ENCODE data around the gene ECM1. TPM values are rescaled to one million over a fixed set of nuclear protein-coding genes. Genes with fewer than 3 reads are reported as not detected.
A peak's percentile ranks its signal among the peaks of the same experiment; 100 is the strongest.

ECM1 gene
- under 1 TPM; 0.74 to 0.81 TPM for total RNA-seq

DNA sequence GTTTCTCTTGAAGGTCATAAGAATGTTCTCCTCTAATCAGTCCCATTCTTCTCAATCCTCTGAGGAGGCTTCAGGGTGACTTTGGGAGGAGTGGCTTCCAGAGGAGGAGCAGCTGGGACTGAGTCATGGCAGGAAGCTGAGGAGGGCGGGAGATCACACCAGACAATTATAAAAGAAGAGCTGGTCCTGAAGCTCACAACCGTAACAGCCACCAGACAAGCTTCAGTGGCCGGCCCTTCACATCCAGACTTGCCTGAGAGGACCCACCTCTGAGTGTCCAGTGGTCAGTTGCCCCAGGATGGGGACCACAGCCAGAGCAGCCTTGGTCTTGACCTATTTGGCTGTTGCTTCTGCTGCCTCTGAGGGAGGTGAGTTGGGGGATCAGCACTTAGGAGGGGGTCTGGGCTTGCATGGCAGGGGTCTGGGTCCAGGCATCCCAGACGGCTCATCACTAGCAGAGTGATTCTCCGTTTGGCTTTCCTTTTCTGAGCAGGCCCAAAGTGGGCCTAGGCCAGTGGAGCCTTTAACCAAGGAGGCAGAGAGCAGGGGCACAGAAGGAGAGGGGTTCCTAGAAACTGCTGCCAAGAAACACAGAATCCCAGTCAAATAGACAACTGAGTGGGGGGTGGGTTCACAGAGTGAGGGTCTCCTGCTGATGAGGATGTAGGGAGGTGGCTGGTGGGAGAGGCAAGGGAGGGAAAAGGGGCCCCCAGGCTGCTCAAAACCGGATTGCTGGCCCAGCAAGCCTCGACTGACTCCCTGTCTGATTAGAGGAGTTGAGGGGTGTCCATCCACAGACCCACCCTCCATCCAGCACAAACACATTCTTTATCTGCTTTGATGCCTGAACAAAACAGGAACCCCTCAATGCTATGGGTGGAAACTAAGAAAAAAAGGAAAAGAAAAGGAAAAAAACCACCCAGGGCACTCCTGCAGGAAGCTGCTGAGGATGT lies at the start of gene ECM1:
ECM1 (plus strand) TSS at position 198 of the 953 bp plus-strand sequence; CDS start at position 299, 101 bp downstream.
- Mint-ChIP-seq H3K4me3 (no peak within 1 kb of the TSS), H3K36me3 (ENCODE audit: low read depth) (peaks cover 27% of the 10 kb centered on the region), H3K9me3 (no peaks in the 10 kb centered on the region), H3K4me1 (ENCODE audit: low read depth) (peaks cover 3% of the 10 kb centered on the region), H3K27me3 (no peaks in the 10 kb centered on the region), H3K27ac (no peak within 1 kb of the TSS)
- ChIA-PET POLR2A (no interaction called here), CTCF (no interaction called here)
- intact Hi-C loops (cut with micrococcal nuclease) = no loop called here
- TF ChIP-seq, protein P1, sequence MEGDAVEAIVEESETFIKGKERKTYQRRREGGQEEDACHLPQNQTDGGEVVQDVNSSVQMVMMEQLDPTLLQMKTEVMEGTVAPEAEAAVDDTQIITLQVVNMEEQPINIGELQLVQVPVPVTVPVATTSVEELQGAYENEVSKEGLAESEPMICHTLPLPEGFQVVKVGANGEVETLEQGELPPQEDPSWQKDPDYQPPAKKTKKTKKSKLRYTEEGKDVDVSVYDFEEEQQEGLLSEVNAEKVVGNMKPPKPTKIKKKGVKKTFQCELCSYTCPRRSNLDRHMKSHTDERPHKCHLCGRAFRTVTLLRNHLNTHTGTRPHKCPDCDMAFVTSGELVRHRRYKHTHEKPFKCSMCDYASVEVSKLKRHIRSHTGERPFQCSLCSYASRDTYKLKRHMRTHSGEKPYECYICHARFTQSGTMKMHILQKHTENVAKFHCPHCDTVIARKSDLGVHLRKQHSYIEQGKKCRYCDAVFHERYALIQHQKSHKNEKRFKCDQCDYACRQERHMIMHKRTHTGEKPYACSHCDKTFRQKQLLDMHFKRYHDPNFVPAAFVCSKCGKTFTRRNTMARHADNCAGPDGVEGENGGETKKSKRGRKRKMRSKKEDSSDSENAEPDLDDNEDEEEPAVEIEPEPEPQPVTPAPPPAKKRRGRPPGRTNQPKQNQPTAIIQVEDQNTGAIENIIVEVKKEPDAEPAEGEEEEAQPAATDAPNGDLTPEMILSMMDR (IDR thresholded peaks at IDR 0.05) = no peak
- no peak for DNase-seq
- no peak for ATAC-seq

DNA sequence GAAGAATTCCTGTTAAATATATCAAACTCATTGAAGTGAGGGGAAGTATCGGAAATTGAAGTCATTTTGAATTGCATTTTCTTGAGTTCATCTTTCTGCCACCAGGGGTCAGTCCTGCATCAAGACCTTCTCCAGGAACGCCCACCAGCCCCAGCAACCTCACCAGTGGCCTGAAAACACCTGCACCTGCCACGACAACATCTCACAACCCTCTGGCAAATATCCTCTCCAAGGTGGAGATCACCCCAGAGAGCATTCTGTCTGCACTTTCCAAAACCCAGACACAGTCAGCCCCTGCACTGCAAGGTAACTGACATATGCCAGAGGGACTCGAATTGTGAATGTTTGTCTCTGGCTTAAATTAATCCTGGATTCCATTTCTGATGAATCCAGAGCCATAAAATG lies 43.5 kb upstream of the ECM1 start:
- Mint-ChIP-seq H3K4me3 (no peak overlapping the region), H3K9me3 (no peaks in the 10 kb centered on the region), H3K4me1 (ENCODE audit: low read depth) (peaks cover 4% of the 10 kb centered on the region), H3K27ac (no peak overlapping the region), H3K36me3 (ENCODE audit: low read depth) (peaks cover 13% of the 10 kb centered on the region), H3K27me3 (no peaks in the 10 kb centered on the region)
- DNase-seq = peak; percentile 87
- CTCF ChIA-PET = interaction anchor here (1.1 to 1.5 kb wide), 5 partner anchors 21 to 84 kb away, joined by 3 to 6 read pairs (median 3); no protein-coding TSS in a partner anchor
- POLR2A ChIA-PET = interaction anchor here (1.0 kb wide), 1 partner anchor 12 kb away, joined by 3 read pairs; no protein-coding TSS in a partner anchor
- peak; percentile 85 for ATAC-seq
- intact Hi-C loops (cut with micrococcal nuclease) = loop anchor here (10.0 kb wide), 1 partner anchor 50 kb away; the partner anchor contains the start of gene FALEC
- TF ChIP-seq, protein P1 (IDR thresholded peaks at IDR 0.05) = peak; percentile 86

DNA sequence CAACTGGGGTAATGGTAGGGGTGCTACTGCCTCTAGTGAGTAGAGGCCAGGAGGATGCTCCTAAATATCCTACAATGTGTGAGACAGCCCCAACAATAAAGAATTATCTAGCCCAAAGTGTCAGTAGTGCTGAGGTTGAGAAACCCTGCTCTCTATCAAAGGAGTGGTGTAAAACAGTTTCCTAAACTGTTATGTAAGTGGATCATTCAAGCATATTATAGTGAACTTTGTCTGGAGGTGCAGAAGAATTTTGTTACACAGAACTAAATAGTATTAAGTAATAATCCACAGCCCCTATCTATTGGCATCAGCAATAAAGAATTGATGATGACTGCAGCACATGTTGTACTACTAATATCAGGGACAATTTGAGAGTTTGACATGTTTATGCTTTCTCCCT lies 40.9 kb upstream of the ECM1 start:
- no peaks in the 10 kb centered on the region for H3K9me3 Mint-ChIP-seq
- TF ChIP-seq, protein P1 (IDR thresholded peaks at IDR 0.05) = no peak
- no peak overlapping the region for H3K27ac Mint-ChIP-seq
- ATAC-seq (no peak), DNase-seq (no peak)
- CTCF ChIA-PET = no interaction called here
- peaks cover 20% of the 10 kb centered on the region for H3K36me3 Mint-ChIP-seq (ENCODE audit: low read depth)
- intact Hi-C loops (cut with micrococcal nuclease) = loop anchor here (10.0 kb wide), 1 partner anchor 48 kb away; the partner anchor contains the start of gene FALEC
- POLR2A ChIA-PET = no interaction called here
- H3K27me3 Mint-ChIP-seq = no peaks in the 10 kb centered on the region
- no peak overlapping the region for H3K4me3 Mint-ChIP-seq
- H3K4me1 Mint-ChIP-seq (ENCODE audit: low read depth) = peaks cover 4% of the 10 kb centered on the region

DNA sequence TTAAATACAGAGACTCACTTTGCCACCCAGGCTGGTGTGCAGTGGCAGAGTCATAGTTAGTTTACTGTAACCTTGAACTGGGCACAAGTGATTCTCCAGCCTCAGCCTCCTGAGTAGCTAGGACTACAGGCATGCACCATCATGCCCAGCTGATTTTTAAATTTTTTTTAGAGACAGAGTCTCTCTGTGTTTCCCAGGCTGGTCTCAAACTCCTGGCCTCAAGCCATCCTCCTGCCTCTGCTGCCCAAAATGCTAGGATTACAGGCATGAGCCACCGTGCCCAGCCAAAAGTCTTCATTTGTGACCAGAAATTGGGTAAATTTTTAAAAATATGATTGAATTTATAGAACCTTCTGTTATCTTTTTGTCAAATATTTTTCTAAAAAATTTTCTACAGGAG lies 38.6 kb upstream of the ECM1 start:
- no peak overlapping the region for H3K27ac Mint-ChIP-seq
- no peak overlapping the region for H3K4me3 Mint-ChIP-seq
- peaks cover 2% of the 10 kb centered on the region for H3K4me1 Mint-ChIP-seq (ENCODE audit: low read depth)
- no peaks in the 10 kb centered on the region for H3K27me3 Mint-ChIP-seq
- TF ChIP-seq, protein P1 (IDR thresholded peaks at IDR 0.05) = no peak
- no peak for ATAC-seq
- H3K36me3 Mint-ChIP-seq (ENCODE audit: low read depth) = peaks cover 23% of the 10 kb centered on the region
- intact Hi-C loops (cut with micrococcal nuclease) = loop anchor here (10.0 kb wide), 1 partner anchor 46 kb away; the partner anchor contains the start of gene FALEC
- ChIA-PET CTCF (interaction anchor here (1.0 to 1.4 kb wide), 3 partner anchors 18 to 64 kb away, joined by 3 read pairs; partner anchors contain the start of gene TARS2), POLR2A (interaction anchor here (0.7 to 1.0 kb wide), 2 partner anchors 18 to 1495 kb away, joined by 4 read pairs; partner anchors contain the start of gene TARS2)
- DNase-seq = no peak
- H3K9me3 Mint-ChIP-seq = no peaks in the 10 kb centered on the region
